WTC11 (cell line): ENCODE measurements around the gene METTL23. TPM values are rescaled to one million over a fixed set of nuclear protein-coding genes. Genes with fewer than 3 reads are reported as not detected.

Source experiments
- ATAC-seq: fragments of 200-7000 bp; cut with Tn5 transposase; 2 replicates; pipeline ENCODE4 v1.10.0; 2021; ENCODE audit warnings: mild to moderate bottlenecking, moderate library complexity
- CTCF ChIA-PET: fragments of 300-600 bp; sonication (Branson Sonifier 250); formaldehyde crosslinking; loops from one replicate; lab custom pipeline; 2021; ENCODE audit warnings: antibody characterized with exemption; lab: Charles Lee
- POLR2A ChIA-PET: fragments of 350-600 bp; sonication (Branson Sonifier 250); formaldehyde crosslinking; loops from one replicate; lab custom pipeline; 2021; ENCODE audit warnings: antibody characterized with exemption; lab: Charles Lee
- DNase-seq: peaks from one replicate; pipeline ENCODE4 v3.0.0; 2021; ENCODE audit warnings: low spot score
- H3K27ac Mint-ChIP-seq: 2 replicates; pipeline ENCODE4 v1.8.0; 2021; ENCODE audit warnings: mixed read lengths
- H3K27me3 Mint-ChIP-seq: 2 replicates; pipeline ENCODE4 v1.8.0; 2021; ENCODE audit warnings: low read depth, mild to moderate bottlenecking, moderate library complexity, mixed read lengths
- H3K36me3 Mint-ChIP-seq: 2 replicates; pipeline ENCODE4 v1.8.0; 2021; ENCODE audit warnings: mixed read lengths
- H3K4me1 Mint-ChIP-seq: 2 replicates; pipeline ENCODE4 v1.8.0; 2022; ENCODE audit warnings: mixed read lengths
- H3K4me3 Mint-ChIP-seq: 2 replicates; pipeline ENCODE4 v1.8.0; 2021; ENCODE audit warnings: mild to moderate bottlenecking, moderate library complexity, mixed read lengths
- H3K9me3 Mint-ChIP-seq: 2 replicates; pipeline ENCODE4 v1.8.0; 2021; ENCODE audit warnings: mixed read lengths
- AFF4 ChIP-seq: sonication (generic); formaldehyde crosslinking; IDR thresholded peaks from 2 replicates; pipeline ENCODE4 v1.8.1; 2023; ENCODE audit warnings: mild to moderate bottlenecking, missing genetic modification reagents, borderline replicate concordance
- E2F1 ChIP-seq: sonication (generic); formaldehyde crosslinking; IDR thresholded peaks from 2 replicates; pipeline ENCODE4 v1.8.0; 2022; ENCODE audit warnings: mild to moderate bottlenecking, missing genetic modification reagents
- E2F5 ChIP-seq: sonication (generic); formaldehyde crosslinking; IDR thresholded peaks from 2 replicates; pipeline ENCODE4 v1.8.1; 2022; ENCODE audit warnings: mild to moderate bottlenecking, moderate library complexity, missing genetic modification reagents
- ETV6 ChIP-seq: sonication (generic); formaldehyde crosslinking; IDR thresholded peaks from 2 replicates; pipeline ENCODE4 v1.8.1; 2022; ENCODE audit warnings: mild to moderate bottlenecking, missing genetic modification reagents
- FOXP4 ChIP-seq: sonication (generic); formaldehyde crosslinking; IDR thresholded peaks from 2 replicates; pipeline ENCODE4 v1.8.0; 2022; ENCODE audit warnings: mild to moderate bottlenecking, missing genetic modification reagents
- GRHL2 ChIP-seq: fragments of 250-450 bp; sonication (Bioruptor Pico); IDR thresholded peaks from 2 replicates; pipeline ENCODE4 v1.8.0; 2022; ENCODE audit warnings: mild to moderate bottlenecking, moderate library complexity; ENCODE audit not compliant: insufficient replicate concordance, severe bottlenecking
- GTF2I ChIP-seq: fragments of 250-450 bp; sonication (Bioruptor Pico); conservative IDR thresholded peaks from 2 replicates; pipeline ENCODE4 v1.4.0; 2021; ENCODE audit warnings: mild to moderate bottlenecking
- HMGXB4 ChIP-seq: sonication (generic); formaldehyde crosslinking; IDR thresholded peaks from 2 replicates; pipeline ENCODE4 v1.8.1; 2023; ENCODE audit warnings: mild to moderate bottlenecking, moderate library complexity, missing genetic modification reagents
- JAZF1 ChIP-seq: fragments of 250-450 bp; sonication (Bioruptor Pico); IDR thresholded peaks from 2 replicates; pipeline ENCODE4 v1.9.0; 2021; ENCODE audit warnings: moderate library complexity, mild to moderate bottlenecking, inconsistent platforms
- JUN ChIP-seq: sonication (generic); formaldehyde crosslinking; IDR thresholded peaks from 2 replicates; pipeline ENCODE4 v1.8.0; 2023; ENCODE audit warnings: mild to moderate bottlenecking, missing genetic modification reagents
- NFYB ChIP-seq: sonication (generic); formaldehyde crosslinking; conservative IDR thresholded peaks from 2 replicates; pipeline ENCODE4 v1.8.0; 2022; ENCODE audit warnings: low read depth, missing genetic modification reagents
- RORB ChIP-seq: fragments of 250-450 bp; sonication (Bioruptor Pico); IDR thresholded peaks from 2 replicates; pipeline ENCODE4 v1.9.0; 2021; ENCODE audit warnings: mild to moderate bottlenecking
- ZMAT4 ChIP-seq: fragments of 250-450 bp; sonication (Bioruptor Pico); IDR thresholded peaks from 2 replicates; pipeline ENCODE4 v1.9.0; 2021; ENCODE audit warnings: mild to moderate bottlenecking
- ZNF138 ChIP-seq: sonication (generic); formaldehyde crosslinking; conservative IDR thresholded peaks from 2 replicates; pipeline ENCODE4 v1.8.1; 2022; ENCODE audit warnings: mild to moderate bottlenecking, moderate library complexity, missing genetic modification reagents
- ZNF232 ChIP-seq: sonication (generic); formaldehyde crosslinking; IDR thresholded peaks from 2 replicates; pipeline ENCODE4 v1.8.0; 2022; ENCODE audit warnings: mild to moderate bottlenecking, missing genetic modification reagents
- ZNF263 ChIP-seq: sonication (generic); formaldehyde crosslinking; IDR thresholded peaks from 2 replicates; pipeline ENCODE4 v1.8.1; 2022; ENCODE audit warnings: low read depth, mild to moderate bottlenecking, moderate library complexity, missing genetic modification reagents
- ZNF281 ChIP-seq: sonication (generic); formaldehyde crosslinking; IDR thresholded peaks from 2 replicates; pipeline ENCODE4 v1.8.0; 2023; ENCODE audit warnings: mild to moderate bottlenecking, missing genetic modification reagents
- ZNF416 ChIP-seq: fragments of 250-450 bp; sonication (Bioruptor Pico); IDR thresholded peaks from 2 replicates; pipeline ENCODE4 v1.9.0; 2021; ENCODE audit warnings: mild to moderate bottlenecking, inconsistent platforms
- total RNA-seq: library from RNA; stranded (reverse); gene quantifications from 3 replicates; pipeline ENCODE4 v1.2.3, GENCODE V29; 2021

Gene METTL23
- total RNA-seq, 1 experiment from 2014 or later: 48.5 TPM

- peaks cover 8% of the 10 kb centered on the region for H3K4me1 Mint-ChIP-seq
- no peak for ATAC-seq
- H3K27ac Mint-ChIP-seq: 0 out of 2 replicates have a peak overlapping the region, but pooled peaks have one; percentile 5
- H3K4me3 Mint-ChIP-seq: no peak overlapping the region
- CTCF ChIA-PET: interaction anchor here (1.1 kb wide), 1 partner anchor 40 kb away, joined by 3 read pairs; no protein-coding TSS in a partner anchor
- no peaks in the 10 kb centered on the region for H3K9me3 Mint-ChIP-seq
- TF ChIP-seq ZNF281 (no peak), ZNF416 (CRISPR knock-in tag) (no peak), ETV6 (CRISPR knock-in tag) (no peak), HMGXB4 (CRISPR knock-in tag) (no peak), GRHL2 (no peak)
- TF ChIP-seq, all 79 proteins: peak for 0
- Mint-ChIP-seq H3K36me3 (peaks cover 56% of the 10 kb centered on the region), H3K27me3 (no peaks in the 10 kb centered on the region)
- no peak for DNase-seq
- POLR2A ChIA-PET: no interaction called here
Measured at GRCh38 chr17:76721463-76721862, 5.2 kb upstream of the METTL23 start.

GRCh38 chr17:76722279-76722678 lies 4.4 kb upstream of the METTL23 start:
- DNase-seq (no peak), ATAC-seq (no peak)
- POLR2A ChIA-PET: no interaction called here
- peaks cover 8% of the 10 kb centered on the region for H3K4me1 Mint-ChIP-seq
- H3K36me3 Mint-ChIP-seq: peaks cover 52% of the 10 kb centered on the region
- TF ChIP-seq NFYB (CRISPR knock-in tag): no peak
- TF ChIP-seq ZNF232 (CRISPR knock-in tag): no peak
- TF ChIP-seq ZNF263 (CRISPR knock-in tag): no peak
- no peak for TF ChIP-seq E2F1
- TF ChIP-seq RORB (CRISPR knock-in tag): no peak
- TF ChIP-seq ZNF138 (CRISPR knock-in tag): no peak
- TF ChIP-seq ZMAT4 (CRISPR knock-in tag): no peak
- no peak for TF ChIP-seq ZNF281
- TF ChIP-seq AFF4 (CRISPR knock-in tag): no peak
- no peak for TF ChIP-seq E2F5 (CRISPR knock-in tag)
- no peak for TF ChIP-seq JAZF1 (CRISPR knock-in tag)
- TF ChIP-seq GTF2I: no peak
- no peak for TF ChIP-seq FOXP4 (CRISPR knock-in tag)
- TF ChIP-seq JUN (CRISPR knock-in tag): no peak
- no peak overlapping the region for H3K27ac Mint-ChIP-seq
- no peaks in the 10 kb centered on the region for H3K9me3 Mint-ChIP-seq
- no peaks in the 10 kb centered on the region for H3K27me3 Mint-ChIP-seq
- CTCF ChIA-PET: interaction anchor here (0.6 to 1.4 kb wide), 2 partner anchors 14 to 38 kb away, joined by 3 to 5 read pairs; no protein-coding TSS in a partner anchor
- H3K4me3 Mint-ChIP-seq: no peak overlapping the region
